Measurements from ENCODE around the gene NCAPG2.

DNA sequence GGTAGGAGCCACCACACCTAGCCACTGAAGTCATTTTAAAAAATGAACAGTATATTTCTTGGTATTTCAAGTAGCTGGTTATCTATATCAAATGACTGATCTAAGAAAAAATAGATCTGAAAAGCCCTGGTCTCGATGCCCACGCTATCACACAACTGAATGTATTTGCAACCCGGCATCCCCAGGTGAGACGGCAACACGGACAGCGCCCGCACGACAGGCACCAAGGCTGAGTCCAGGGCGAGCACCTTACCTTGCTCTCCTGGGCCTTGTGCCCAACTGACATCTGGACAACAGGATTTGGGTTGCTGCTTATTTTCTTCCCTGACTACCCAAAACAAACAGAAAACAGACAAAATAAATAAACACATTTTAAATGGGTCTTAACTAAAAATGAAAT, 44.8 kb upstream of the NCAPG2 start:
- TF ChIP-seq EZH2 (IDR thresholded peaks at IDR 0.05; ENCODE audit: insufficient read depth, poor library complexity, severe bottlenecking) (no peak), EZH2phosphoT487 (IDR thresholded peaks at IDR 0.05; ENCODE audit: insufficient read depth, low read depth) (no peak)
